Karpas-422 (cell line): ENCODE data around the gene CDKAL1. TPM values are rescaled to one million over a fixed set of nuclear protein-coding genes. Genes with fewer than 3 reads are reported as not detected.
"Not testable (repeated sequence)": the region's sequence is repeated elsewhere in the genome, so short reads cannot be mapped to it uniquely, and the experiment has no call there.

Experiments used
- DNase-seq: peaks from one replicate; pipeline ENCODE4 v3.0.0-alpha.2; 2015
- H2AFZ ChIP-seq: fragments of 200-600 bp; sonication (generic); 2 replicates; pipeline ENCODE4 v1.6.1; 2014; ENCODE audit warnings: antibody characterized with exemption, low read length, mixed read lengths
- H3K27ac ChIP-seq: fragments of 200-600 bp; sonication (generic); 2 replicates; pipeline ENCODE4 v1.5.1; 2014; ENCODE audit warnings: mild to moderate bottlenecking, low read length, moderate library complexity
- H3K27me3 ChIP-seq: fragments of 200-600 bp; sonication (generic); 2 replicates; pipeline ENCODE4 v1.6.1; 2014; ENCODE audit warnings: low read length, mixed read lengths
- H3K36me3 ChIP-seq: fragments of 200-600 bp; sonication (generic); 2 replicates; pipeline ENCODE4 v1.6.1; 2014; ENCODE audit warnings: low read length, mixed read lengths; ENCODE audit not compliant: insufficient read depth
- H3K4me1 ChIP-seq: fragments of 200-600 bp; sonication (generic); 2 replicates; pipeline ENCODE4 v1.6.1; 2014; ENCODE audit warnings: mild to moderate bottlenecking, low read length, mixed read lengths
- H3K4me2 ChIP-seq: fragments of 200-600 bp; sonication (generic); 2 replicates; pipeline ENCODE4 v1.6.1; 2014; ENCODE audit warnings: low read length, low read depth, mild to moderate bottlenecking; ENCODE audit not compliant: poor library complexity, severe bottlenecking
- H3K4me3 ChIP-seq: fragments of 200-600 bp; sonication (generic); 2 replicates; pipeline ENCODE4 v1.5.1; 2014; ENCODE audit warnings: mild to moderate bottlenecking, antibody characterized with exemption, low read length, mixed read lengths
- H3K79me2 ChIP-seq: fragments of 200-600 bp; sonication (generic); 2 replicates; pipeline ENCODE4 v1.6.1; 2014; ENCODE audit warnings: mild to moderate bottlenecking, low read length, mixed read lengths
- H3K9ac ChIP-seq: fragments of 200-600 bp; sonication (generic); 2 replicates; pipeline ENCODE4 v1.6.0; 2014; ENCODE audit warnings: low read length
- H3K9me2 ChIP-seq: fragments of 200-600 bp; sonication (generic), shearing (Covaris generic); replicated peaks from 2 replicates; pipeline ENCODE4 v1.6.0; 2014; ENCODE audit warnings: mild to moderate bottlenecking, low read length, moderate library complexity; ENCODE audit not compliant: insufficient read depth
- H3K9me3 ChIP-seq: fragments of 300-700, 200-600 bp; sonication (generic); 2 replicates; pipeline ENCODE4 v1.6.1; 2014; ENCODE audit warnings: low read length, mixed read lengths
- H4K20me1 ChIP-seq: fragments of 200-600 bp; sonication (generic); 2 replicates; pipeline ENCODE4 v1.6.1; 2014; ENCODE audit warnings: mild to moderate bottlenecking, antibody characterized with exemption, low read length, low read depth; ENCODE audit not compliant: insufficient read depth
- total RNA-seq: library from RNA; depleted of rRNA; stranded (reverse); fragments of >200 nt; shearing (Covaris generic); gene quantifications from 2 replicates; pipeline ENCODE4 v1.2.3, GENCODE V29; 2014; ENCODE audit warnings: low replicate concordance

CDKAL1 gene
- total RNA-seq, 1 experiment from 2014 or later = 23.7 TPM

- not testable (repeated sequence) for H3K4me1 ChIP-seq, H3K27ac ChIP-seq, H2AFZ ChIP-seq, H3K4me3 ChIP-seq, H4K20me1 ChIP-seq, H3K9me2 ChIP-seq, H3K4me2 ChIP-seq, H3K27me3 ChIP-seq, DNase-seq, H3K9ac ChIP-seq, H3K36me3 ChIP-seq, H3K9me3 ChIP-seq
- H3K79me2 ChIP-seq = peaks cover 13% of the 10 kb centered on the region; the same call in 1 of the 2 replicates
These were observed 222.4 kb downstream of the CDKAL1 start for GRCh38 chr6:20756584-20757147.

- peaks cover 13% of the 10 kb centered on the region; the same call in 1 of the 2 replicates for H3K79me2 ChIP-seq
- H3K4me2 ChIP-seq = no peak overlapping the region
- no peaks in the 10 kb centered on the region for H3K36me3 ChIP-seq
- no peak overlapping the region for H3K9ac ChIP-seq
- H3K4me3 ChIP-seq = no peak overlapping the region
- no peak overlapping the region for H3K27ac ChIP-seq
- H3K9me3 ChIP-seq = no peaks in the 10 kb centered on the region
- H2AFZ ChIP-seq = no peak overlapping the region
- H3K4me1 ChIP-seq = 0 out of 2 replicates have a peak, but pooled peaks cover 3% of the 10 kb centered on the region
- no peak for DNase-seq
- no peaks in the 10 kb centered on the region for H3K9me2 ChIP-seq
- no peaks in the 10 kb centered on the region for H3K27me3 ChIP-seq
- no peaks in the 10 kb centered on the region for H4K20me1 ChIP-seq
These were observed 223.5 kb downstream of the CDKAL1 start for GRCh38 chr6:20757761-20758160.

- Histone ChIP-seq H3K9me2 (no peaks in the 10 kb centered on the region), H3K79me2 (no peaks in the 10 kb centered on the region; the same call in 1 of the 2 replicates), H3K27me3 (no peaks in the 10 kb centered on the region), H3K9me3 (no peaks in the 10 kb centered on the region), H3K9ac (no peak overlapping the region), H3K4me1 (no peaks in the 10 kb centered on the region), H3K4me3 (no peak overlapping the region), H2AFZ (no peak overlapping the region), H4K20me1 (no peaks in the 10 kb centered on the region), H3K27ac (no peak overlapping the region), H3K4me2 (no peak overlapping the region), H3K36me3 (no peaks in the 10 kb centered on the region)
- peak; percentile 17 for DNase-seq
These were observed 229.0 kb downstream of the CDKAL1 start for GRCh38 chr6:20763296-20763695.

- no peaks in the 10 kb centered on the region for H3K36me3 ChIP-seq
- H4K20me1 ChIP-seq = no peaks in the 10 kb centered on the region
- no peak for DNase-seq
- no peak overlapping the region for H3K27ac ChIP-seq
- H3K4me1 ChIP-seq = peaks cover 12% of the 10 kb centered on the region
- no peaks in the 10 kb centered on the region for H3K9me2 ChIP-seq
- H3K4me3 ChIP-seq = no peak overlapping the region
- H3K9me3 ChIP-seq = no peaks in the 10 kb centered on the region
- H3K4me2 ChIP-seq = no peak overlapping the region
- H3K9ac ChIP-seq = no peak overlapping the region
- no peaks in the 10 kb centered on the region for H3K27me3 ChIP-seq
- no peak overlapping the region for H2AFZ ChIP-seq
- no peaks in the 10 kb centered on the region; the same call in 1 of the 2 replicates for H3K79me2 ChIP-seq
These were observed 235.4 kb downstream of the CDKAL1 start for GRCh38 chr6:20769631-20770030.

GRCh38 chr6:20770773-20771172 is 236.5 kb downstream of the CDKAL1 start:
- Histone ChIP-seq H2AFZ (no peak overlapping the region), H3K27me3 (no peaks in the 10 kb centered on the region), H3K4me3 (no peak overlapping the region), H3K36me3 (no peaks in the 10 kb centered on the region), H3K27ac (no peak overlapping the region), H3K4me2 (no peak overlapping the region), H4K20me1 (no peaks in the 10 kb centered on the region), H3K79me2 (no peaks in the 10 kb centered on the region; the same call in 1 of the 2 replicates), H3K9me3 (no peaks in the 10 kb centered on the region), H3K9ac (no peak overlapping the region), H3K4me1 (peaks cover 12% of the 10 kb centered on the region), H3K9me2 (no peaks in the 10 kb centered on the region)
- no peak for DNase-seq

GRCh38 chr6:20771409-20771808 is 237.2 kb downstream of the CDKAL1 start:
- no peaks in the 10 kb centered on the region for H3K9me2 ChIP-seq
- H3K4me3 ChIP-seq = no peak overlapping the region
- H3K27me3 ChIP-seq = no peaks in the 10 kb centered on the region
- H4K20me1 ChIP-seq = no peaks in the 10 kb centered on the region
- H3K4me1 ChIP-seq = peaks cover 12% of the 10 kb centered on the region
- no peak for DNase-seq
- no peaks in the 10 kb centered on the region for H3K9me3 ChIP-seq
- H3K79me2 ChIP-seq = no peaks in the 10 kb centered on the region; the same call in 1 of the 2 replicates
- no peak overlapping the region for H3K9ac ChIP-seq
- no peak overlapping the region for H3K4me2 ChIP-seq
- H3K27ac ChIP-seq = no peak overlapping the region
- no peak overlapping the region for H2AFZ ChIP-seq
- H3K36me3 ChIP-seq = no peaks in the 10 kb centered on the region

GRCh38 chr6:20773822-20774221 is 239.6 kb downstream of the CDKAL1 start:
- no peaks in the 10 kb centered on the region for H3K9me2 ChIP-seq
- no peaks in the 10 kb centered on the region for H3K79me2 ChIP-seq
- H3K9me3 ChIP-seq = no peaks in the 10 kb centered on the region
- no peaks in the 10 kb centered on the region for H3K27me3 ChIP-seq
- H4K20me1 ChIP-seq = no peaks in the 10 kb centered on the region
- H3K36me3 ChIP-seq = no peaks in the 10 kb centered on the region
- H2AFZ ChIP-seq = no peak overlapping the region
- no peak for DNase-seq
- no peak overlapping the region for H3K4me2 ChIP-seq
- no peak overlapping the region for H3K9ac ChIP-seq
- H3K4me3 ChIP-seq = no peak overlapping the region
- no peak overlapping the region for H3K27ac ChIP-seq
- peaks cover 17% of the 10 kb centered on the region for H3K4me1 ChIP-seq

- Histone ChIP-seq H3K4me1 (peaks cover 6% of the 10 kb centered on the region), H3K9me2 (no peaks in the 10 kb centered on the region), H4K20me1 (no peaks in the 10 kb centered on the region), H2AFZ (no peak overlapping the region), H3K27me3 (no peaks in the 10 kb centered on the region), H3K9me3 (no peaks in the 10 kb centered on the region), H3K4me3 (no peak overlapping the region), H3K4me2 (no peak overlapping the region), H3K36me3 (no peaks in the 10 kb centered on the region), H3K9ac (no peak overlapping the region), H3K27ac (no peak overlapping the region), H3K79me2 (no peaks in the 10 kb centered on the region)
- DNase-seq = no peak
These were observed 241.7 kb downstream of the CDKAL1 start for GRCh38 chr6:20775981-20776380.
